Skeletal muscle satellite cell (primary cell): Measurements from ENCODE around the gene VTA1.

Experiments
- H3K27me3 ChIP-seq: 2 replicates; pipeline ENCODE4 v1.7.0; 2013; ENCODE audit warnings: low read length; ENCODE audit not compliant: control insufficient read depth, insufficient read depth
- H3K36me3 ChIP-seq: 2 replicates; pipeline ENCODE4 v1.7.0; 2013; ENCODE audit warnings: mild to moderate bottlenecking, control low read depth, low read length; ENCODE audit not compliant: insufficient read depth
- H3K4me1 ChIP-seq: 2 replicates; pipeline ENCODE4 v1.7.0; 2013; ENCODE audit warnings: low read length; ENCODE audit not compliant: control insufficient read depth, insufficient read depth
- H3K4me2 ChIP-seq: 2 replicates; pipeline ENCODE4 v1.7.0; 2013; ENCODE audit warnings: mild to moderate bottlenecking, low read length
- H3K4me3 ChIP-seq: 2 replicates; pipeline ENCODE4 v1.7.0; 2013; ENCODE audit warnings: low read length
- H3K9ac ChIP-seq: 2 replicates; pipeline ENCODE4 v1.7.0; 2013; ENCODE audit warnings: mild to moderate bottlenecking, low read depth, low read length, moderate library complexity
- H3K9me3 ChIP-seq: replicated peaks from 2 replicates; pipeline ENCODE4 v1.7.0; 2013; ENCODE audit warnings: mild to moderate bottlenecking, control low read depth, low read length

Gene VTA1

DNA sequence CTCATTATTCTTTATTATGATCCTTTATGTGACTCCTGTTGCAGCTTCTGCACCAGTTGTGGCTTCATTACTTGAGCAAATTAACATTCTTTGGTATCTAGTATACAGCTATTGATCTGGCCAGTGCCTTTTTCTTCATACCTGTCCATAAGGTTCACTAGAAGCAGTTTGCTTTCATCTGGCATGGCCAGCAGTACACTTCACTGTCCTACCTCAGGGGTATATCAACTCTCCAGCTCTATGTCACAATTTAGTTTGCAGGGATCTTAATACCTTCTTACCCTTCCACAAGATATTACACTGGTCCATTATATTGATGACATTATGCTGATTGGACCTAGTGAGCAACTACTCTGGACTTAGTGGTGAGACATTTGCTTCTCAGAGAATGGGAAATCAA lies 46.6 kb downstream of the VTA1 start:
- Histone ChIP-seq H3K27me3 (no peaks in the 10 kb centered on the region), H3K36me3 (peaks cover 12% of the 10 kb centered on the region), H3K4me1 (peaks cover 12% of the 10 kb centered on the region), H3K9me3 (no peaks in the 10 kb centered on the region), H3K9ac (no peak overlapping the region), H3K4me3 (no peak overlapping the region), H3K4me2 (no peak overlapping the region)

DNA sequence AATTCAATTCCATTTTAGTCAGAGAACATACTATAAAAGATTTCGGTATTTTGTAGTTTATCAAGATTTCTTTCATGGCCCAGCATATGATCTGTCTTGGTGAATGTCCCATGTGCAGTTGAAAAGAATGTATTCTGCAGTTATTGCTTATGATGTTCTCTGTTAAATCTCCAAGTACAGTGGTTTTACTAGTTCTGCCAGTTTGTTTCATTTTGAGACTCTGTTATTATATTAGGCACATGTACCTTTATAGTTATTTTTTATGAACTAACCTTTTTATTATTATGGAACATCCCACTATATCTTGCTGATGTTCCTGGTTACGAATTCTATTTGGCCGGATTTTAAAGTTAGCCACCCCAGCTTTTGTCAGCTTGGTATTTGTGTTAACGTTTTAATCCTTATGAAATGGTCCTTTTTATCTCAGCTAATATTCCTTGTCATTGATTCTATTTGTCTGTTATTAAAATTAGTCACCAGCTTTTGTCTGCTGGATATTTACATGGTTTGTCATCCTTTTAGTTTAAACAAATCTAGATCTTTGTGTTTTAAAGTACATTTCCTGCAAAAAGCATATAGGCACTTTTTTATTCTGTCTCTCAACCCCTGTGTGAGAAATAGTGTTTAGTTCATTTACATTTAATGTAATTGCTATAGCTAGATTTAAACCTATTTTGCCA lies 48.9 kb downstream of the VTA1 start:
- no peaks in the 10 kb centered on the region for H3K27me3 ChIP-seq
- no peak overlapping the region for H3K4me3 ChIP-seq
- no peaks in the 10 kb centered on the region for H3K9me3 ChIP-seq
- peaks cover 12% of the 10 kb centered on the region for H3K4me1 ChIP-seq
- H3K4me2 ChIP-seq = peak overlapping the region; percentile 37
- peak overlapping the region; percentile 7 for H3K9ac ChIP-seq
- peaks cover 16% of the 10 kb centered on the region for H3K36me3 ChIP-seq

DNA sequence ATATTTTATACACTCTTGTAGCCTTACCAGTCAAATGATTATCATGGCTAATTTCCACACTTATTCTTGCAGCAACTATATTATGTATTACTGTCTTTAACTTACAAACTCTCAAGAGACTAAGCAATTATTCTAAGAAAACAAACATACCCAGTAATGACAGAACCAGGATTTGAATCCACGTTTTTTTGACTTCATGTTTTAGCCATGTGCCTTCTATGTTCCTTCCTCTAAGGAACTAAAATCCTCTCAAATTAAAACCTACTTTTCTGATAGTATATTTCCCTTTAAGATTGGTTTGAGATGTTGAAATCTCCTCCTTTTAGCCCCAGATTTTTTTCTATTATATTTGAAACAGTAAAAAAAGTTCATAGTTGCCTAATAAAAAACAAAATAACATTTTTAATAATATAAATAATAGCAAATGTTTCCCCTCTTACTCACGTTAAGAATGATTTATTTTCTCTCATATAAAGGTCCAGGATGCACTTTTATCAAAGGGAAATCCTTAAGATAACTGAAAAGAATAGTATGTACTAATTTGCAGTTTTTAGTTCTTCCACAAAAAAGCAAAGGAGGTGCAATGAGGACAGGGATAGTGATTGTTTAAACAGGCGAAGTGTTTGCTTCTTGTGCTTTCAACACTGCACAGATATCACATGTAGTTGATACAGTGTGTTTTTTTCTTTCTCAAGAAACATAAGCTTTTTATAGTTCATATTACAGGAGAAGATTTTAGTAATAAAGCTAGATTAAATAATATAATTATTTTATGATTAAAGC lies 54.0 kb downstream of the VTA1 start:
- Histone ChIP-seq H3K36me3 (peaks cover 24% of the 10 kb centered on the region), H3K9me3 (no peaks in the 10 kb centered on the region), H3K4me1 (peaks cover 7% of the 10 kb centered on the region), H3K9ac (no peak overlapping the region), H3K27me3 (no peaks in the 10 kb centered on the region), H3K4me2 (no peak overlapping the region), H3K4me3 (no peak overlapping the region)

DNA sequence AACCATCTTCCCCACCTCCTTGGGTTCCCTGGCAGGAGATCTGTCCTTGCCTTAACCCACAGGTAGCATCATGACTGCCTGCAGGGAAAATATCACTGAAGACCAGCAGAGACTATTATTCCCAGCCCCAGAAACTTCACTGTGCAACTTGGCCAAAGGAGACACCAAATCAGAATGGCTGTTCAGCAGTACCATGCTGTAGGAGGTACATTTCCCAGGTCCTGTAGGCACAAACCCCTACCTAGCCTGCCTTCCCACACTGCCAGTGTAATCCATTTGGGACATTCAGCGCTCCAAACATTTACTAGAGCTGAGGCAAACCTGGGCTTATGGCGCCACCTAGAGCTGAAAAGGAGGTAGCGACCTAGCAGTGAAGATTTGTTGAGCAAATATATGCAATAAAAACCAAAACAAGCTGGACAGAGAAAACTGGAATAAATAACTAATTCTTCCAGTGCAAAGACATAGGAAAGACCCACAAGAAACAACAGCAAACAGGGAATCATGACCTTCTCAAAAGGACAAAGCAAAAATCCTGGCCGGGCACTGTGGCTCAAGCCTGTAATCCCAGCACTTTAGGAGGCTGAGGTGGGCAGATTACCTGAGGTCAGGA lies 60.3 kb downstream of the VTA1 start:
- H3K4me1 ChIP-seq = peaks cover 2% of the 10 kb centered on the region
- no peak overlapping the region for H3K9ac ChIP-seq
- H3K9me3 ChIP-seq = no peaks in the 10 kb centered on the region
- no peaks in the 10 kb centered on the region for H3K27me3 ChIP-seq
- H3K4me3 ChIP-seq = no peak overlapping the region
- peaks cover 25% of the 10 kb centered on the region for H3K36me3 ChIP-seq
- H3K4me2 ChIP-seq = no peak overlapping the region

DNA sequence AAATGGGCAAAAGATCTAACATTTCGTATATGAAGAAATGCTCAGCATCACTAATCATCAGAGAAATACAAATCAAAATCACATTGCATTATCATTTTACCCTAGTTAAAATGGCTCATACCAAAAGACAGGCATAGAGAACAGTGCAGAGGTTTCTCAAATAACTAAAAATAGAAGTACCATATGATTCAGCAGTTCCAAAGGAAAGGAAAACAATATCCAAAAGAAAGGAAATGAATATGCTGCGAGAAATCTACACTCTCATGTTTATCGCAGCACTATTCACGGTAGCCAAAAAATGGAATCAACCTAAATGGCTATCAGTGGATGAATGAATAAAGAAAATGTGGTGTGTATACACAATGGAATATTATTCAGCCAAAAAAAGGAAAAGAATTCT lies 63.5 kb downstream of the VTA1 start:
- Histone ChIP-seq H3K27me3 (no peaks in the 10 kb centered on the region), H3K4me1 (peaks cover 2% of the 10 kb centered on the region), H3K9me3 (no peaks in the 10 kb centered on the region), H3K9ac (no peak overlapping the region), H3K4me2 (no peak overlapping the region), H3K36me3 (peaks cover 22% of the 10 kb centered on the region), H3K4me3 (no peak overlapping the region)

DNA sequence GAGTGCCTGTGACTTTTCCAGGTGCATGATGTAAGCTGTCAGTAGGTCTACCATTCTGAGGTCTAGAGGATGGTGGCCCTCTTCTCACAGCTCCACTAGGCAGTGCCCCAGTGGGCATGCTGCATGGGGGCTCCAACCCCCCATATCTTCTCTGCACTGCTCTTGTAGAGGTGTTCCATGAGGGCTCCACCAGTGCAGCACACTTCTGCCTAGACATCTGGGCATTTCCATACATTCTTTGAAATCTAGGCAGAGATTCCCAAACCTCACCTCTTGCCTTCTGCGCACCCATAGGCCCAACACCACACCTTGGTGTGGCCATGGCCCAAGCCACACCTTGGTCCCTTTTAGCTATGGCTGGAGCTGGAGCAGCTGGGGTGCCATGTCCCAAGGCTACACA lies 66.3 kb downstream of the VTA1 start:
- Histone ChIP-seq H3K9ac (no peak overlapping the region), H3K4me1 (peaks cover 2% of the 10 kb centered on the region), H3K4me2 (no peak overlapping the region), H3K9me3 (no peaks in the 10 kb centered on the region), H3K27me3 (no peaks in the 10 kb centered on the region), H3K36me3 (peaks cover 12% of the 10 kb centered on the region), H3K4me3 (no peak overlapping the region)

DNA sequence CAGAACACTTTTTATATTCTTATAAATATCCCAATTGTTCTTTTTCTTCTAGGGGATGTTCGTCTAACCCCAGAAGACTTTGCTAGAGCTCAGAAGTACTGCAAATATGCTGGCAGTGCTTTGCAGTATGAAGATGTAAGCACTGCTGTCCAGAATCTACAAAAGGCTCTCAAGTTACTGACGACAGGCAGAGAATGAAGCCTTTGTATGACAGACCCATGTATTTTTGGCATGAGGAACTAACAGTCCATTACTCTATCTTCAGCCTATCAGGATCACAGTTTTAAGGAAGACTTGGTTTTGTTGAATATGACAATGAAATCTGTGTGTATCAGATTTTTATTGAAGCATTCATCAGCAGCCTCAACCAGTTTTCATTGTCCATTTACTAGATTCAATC lies 71.4 kb downstream of the VTA1 start:
- H3K27me3 ChIP-seq = no peaks in the 10 kb centered on the region
- H3K9ac ChIP-seq = no peak overlapping the region
- H3K4me3 ChIP-seq = no peak overlapping the region
- no peaks in the 10 kb centered on the region for H3K9me3 ChIP-seq
- no peak overlapping the region for H3K4me2 ChIP-seq
- H3K4me1 ChIP-seq = no peaks in the 10 kb centered on the region
- H3K36me3 ChIP-seq = peaks cover 23% of the 10 kb centered on the region

DNA sequence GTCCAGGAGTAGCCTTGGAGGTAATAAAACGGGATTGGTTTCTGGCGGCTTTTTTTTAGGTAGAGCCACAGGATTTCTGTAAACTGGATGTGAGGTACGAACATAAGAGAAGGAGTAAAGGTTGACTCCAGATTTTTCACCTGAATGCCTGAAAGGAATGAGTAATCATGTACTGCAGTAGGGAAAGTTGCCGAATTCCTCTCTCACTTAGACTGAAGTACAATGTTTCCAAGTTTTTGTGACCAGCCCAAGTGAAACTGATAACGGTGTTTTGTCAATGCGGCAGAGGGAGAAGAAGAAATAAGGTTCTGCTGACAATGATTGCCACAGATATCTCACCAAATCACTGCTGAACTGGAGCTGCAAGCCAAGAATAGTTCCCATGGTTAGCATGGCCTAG lies 75.0 kb downstream of the VTA1 start:
- Histone ChIP-seq H3K36me3 (peaks cover 19% of the 10 kb centered on the region), H3K4me2 (no peak overlapping the region), H3K9ac (no peak overlapping the region), H3K9me3 (no peaks in the 10 kb centered on the region), H3K4me1 (no peaks in the 10 kb centered on the region), H3K4me3 (no peak overlapping the region), H3K27me3 (no peaks in the 10 kb centered on the region)

DNA sequence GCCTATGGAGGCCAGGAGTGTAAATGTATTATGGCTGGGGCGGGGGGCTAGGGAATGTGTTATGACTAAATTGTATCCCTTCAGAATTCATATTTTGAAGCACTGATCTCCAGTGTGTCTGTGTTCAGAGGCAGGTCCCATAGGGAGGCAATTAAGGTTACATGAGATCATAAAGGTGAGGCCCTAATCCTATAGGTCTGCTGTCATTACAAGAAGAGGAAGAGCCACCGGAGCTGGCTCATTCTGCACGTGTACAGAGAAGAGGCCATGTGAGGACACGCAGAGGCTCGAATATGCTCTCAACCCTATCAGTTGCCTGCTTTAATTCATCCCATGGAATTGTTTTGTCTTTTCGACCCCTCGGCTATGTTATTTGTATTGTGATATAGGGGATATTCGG lies 76.9 kb downstream of the VTA1 start:
- no peaks in the 10 kb centered on the region for H3K4me1 ChIP-seq
- no peaks in the 10 kb centered on the region for H3K27me3 ChIP-seq
- no peak overlapping the region for H3K4me3 ChIP-seq
- H3K9ac ChIP-seq = no peak overlapping the region
- no peak overlapping the region for H3K4me2 ChIP-seq
- no peaks in the 10 kb centered on the region for H3K9me3 ChIP-seq
- peaks cover 13% of the 10 kb centered on the region for H3K36me3 ChIP-seq

DNA sequence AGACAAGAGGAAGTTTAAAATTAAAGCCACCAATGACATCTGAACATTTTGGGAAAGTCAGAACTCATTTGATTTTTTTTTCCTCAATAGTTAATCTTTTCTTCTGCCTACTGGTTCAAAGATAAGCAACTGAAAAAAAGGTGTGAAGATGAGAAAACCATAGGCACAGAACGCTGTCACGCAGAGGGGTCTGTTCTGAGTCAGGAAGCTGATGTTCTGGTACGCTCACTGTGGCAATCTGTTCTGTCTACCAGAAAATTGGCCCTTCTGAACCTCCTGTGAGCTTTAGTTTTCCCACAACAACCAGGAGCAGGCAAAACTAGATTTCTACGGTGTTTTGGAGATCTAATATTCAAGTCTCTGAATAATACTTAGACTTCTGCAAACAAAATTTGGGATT lies 78.1 kb downstream of the VTA1 start:
- Histone ChIP-seq H3K27me3 (no peaks in the 10 kb centered on the region), H3K4me3 (no peak overlapping the region), H3K36me3 (peaks cover 3% of the 10 kb centered on the region), H3K4me1 (no peaks in the 10 kb centered on the region), H3K4me2 (no peak overlapping the region), H3K9me3 (no peaks in the 10 kb centered on the region), H3K9ac (no peak overlapping the region)

DNA sequence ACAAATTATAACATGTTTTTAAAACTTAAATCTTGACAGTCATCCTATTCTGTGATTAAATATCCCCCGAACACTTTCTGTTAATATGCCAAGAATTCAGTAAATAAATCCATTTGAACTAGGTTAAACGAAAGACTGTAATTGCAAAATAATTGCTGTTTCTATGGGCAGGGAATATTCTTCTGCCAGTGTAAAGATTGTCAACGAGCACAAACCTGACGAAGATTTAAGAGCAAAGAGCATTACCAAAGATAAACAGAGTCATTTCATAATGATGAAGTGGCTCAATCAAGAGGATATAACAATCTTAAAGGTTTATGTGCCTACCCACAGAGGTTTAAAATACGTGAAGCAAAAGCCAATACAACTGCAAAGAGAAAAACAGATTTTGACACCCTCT lies 78.5 kb downstream of the VTA1 start:
- Histone ChIP-seq H3K4me2 (no peak overlapping the region), H3K9ac (no peak overlapping the region), H3K27me3 (no peaks in the 10 kb centered on the region), H3K9me3 (no peaks in the 10 kb centered on the region), H3K4me3 (no peak overlapping the region), H3K4me1 (no peaks in the 10 kb centered on the region), H3K36me3 (peaks cover 3% of the 10 kb centered on the region)
